OCI-LY1 (cell line): ENCODE measurements around the gene CNBD2.

Experiments
- CTCF ChIP-seq: fragments of 200-600 bp; sonication (generic), shearing (Covaris generic); IDR thresholded peaks from 2 replicates; pipeline ENCODE4 v1.5.1; 2017; ENCODE audit warnings: mild to moderate bottlenecking, antibody characterized with exemption, low read length, moderate library complexity, mixed read lengths
- EZH2 ChIP-seq: fragments of 200-600 bp; sonication (generic), shearing (Covaris generic); IDR thresholded peaks from 2 replicates; pipeline ENCODE4 v1.8.0; 2017; ENCODE audit warnings: borderline replicate concordance, mixed run types, mild to moderate bottlenecking, antibody characterized with exemption, low read length, moderate library complexity, mixed read lengths

DNA sequence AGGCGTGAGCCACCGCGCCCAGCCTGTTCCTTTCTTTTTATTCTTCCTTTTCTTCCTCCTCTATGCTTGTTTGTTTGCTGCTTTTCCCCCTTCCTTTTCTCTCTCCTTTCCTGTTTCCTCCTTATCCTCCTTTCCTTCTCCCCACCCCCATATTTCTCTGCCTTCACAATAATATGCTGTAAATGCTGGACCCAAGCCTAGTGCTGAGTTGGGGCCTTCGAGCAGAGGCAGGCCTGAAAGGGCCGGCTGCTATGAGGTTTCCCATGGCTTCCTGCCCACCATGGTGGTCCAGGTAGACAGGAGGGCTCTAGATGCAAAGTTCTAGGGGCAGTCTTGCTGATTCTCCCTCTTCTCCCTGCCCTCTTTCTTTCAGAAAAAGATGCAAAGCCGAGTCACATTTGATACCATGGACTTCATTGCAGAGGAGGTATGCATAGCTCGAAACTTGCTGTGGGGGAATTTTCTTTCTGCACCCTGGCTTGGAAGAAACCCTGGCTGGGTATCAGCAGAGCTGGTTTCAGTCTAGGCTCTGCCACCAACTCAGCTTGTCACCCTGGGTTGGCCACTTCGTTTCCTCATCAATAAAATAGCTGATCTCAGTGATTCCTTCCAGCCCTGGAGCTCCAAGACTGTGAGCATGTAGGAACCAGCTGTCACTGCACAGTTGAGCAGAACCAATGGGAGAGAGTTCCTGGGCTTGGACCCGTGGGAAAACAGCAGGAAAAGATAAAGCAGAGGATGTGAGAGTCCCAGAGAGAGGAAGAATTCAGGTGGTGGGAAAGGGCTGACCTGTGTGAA lies 7.4 kb downstream of the CNBD2 start:
- TF ChIP-seq CTCF (no peak), EZH2 (no peak)
